Adipocyte (in vitro differentiated cells): Measurements from ENCODE around the gene TRIM71.

ENCODE experiments used
- DNase-seq: peaks from one replicate; pipeline ENCODE4 v3.0.0-alpha.2; 2015; ENCODE audit warnings: low read depth
- H3K27me3 ChIP-seq: replicated peaks from 2 replicates; pipeline ENCODE4 v1.7.0; 2013; ENCODE audit warnings: mild to moderate bottlenecking, low read length, moderate library complexity; ENCODE audit not compliant: control insufficient read depth, insufficient read depth
- H3K36me3 ChIP-seq: 2 replicates; pipeline ENCODE4 v1.7.0; 2013; ENCODE audit warnings: low read length, mild to moderate bottlenecking, moderate library complexity; ENCODE audit not compliant: control insufficient read depth, insufficient read depth, severe bottlenecking
- H3K4me1 ChIP-seq: 2 replicates; pipeline ENCODE4 v1.7.0; 2013; ENCODE audit warnings: mild to moderate bottlenecking, low read length, moderate library complexity; ENCODE audit not compliant: control insufficient read depth, insufficient read depth
- H3K4me3 ChIP-seq: 2 replicates; pipeline ENCODE4 v1.7.0; 2013; ENCODE audit warnings: mild to moderate bottlenecking, low read length, moderate library complexity
- H3K9ac ChIP-seq: 2 replicates; pipeline ENCODE4 v1.7.0; 2013; ENCODE audit warnings: mild to moderate bottlenecking, low read length, moderate library complexity
- H3K9me3 ChIP-seq: 2 replicates; pipeline ENCODE4 v1.7.0; 2013; ENCODE audit warnings: mild to moderate bottlenecking, low read length, moderate library complexity; ENCODE audit not compliant: control insufficient read depth

The TRIM71 gene

DNA sequence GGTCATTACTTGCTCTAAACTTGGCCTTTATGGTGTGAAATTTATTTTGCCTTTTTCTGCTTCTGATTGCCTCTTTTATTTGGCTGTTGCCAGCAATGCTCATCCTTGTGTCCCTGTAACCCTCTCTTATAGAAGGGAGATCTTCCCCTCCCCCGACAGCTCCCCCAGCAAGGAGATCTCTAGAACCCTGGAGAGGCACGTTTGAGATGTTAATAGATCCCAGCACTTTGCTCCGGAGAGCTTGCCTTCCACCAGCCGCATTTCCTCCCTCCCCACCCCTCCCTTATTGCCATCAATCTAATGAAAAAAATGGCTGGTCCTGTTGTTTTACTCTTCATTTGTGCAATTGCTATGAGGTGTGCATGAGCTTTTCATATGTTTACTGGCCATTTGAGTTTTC, 18.2 kb downstream of the TRIM71 start:
- Histone ChIP-seq H3K27me3 (peaks cover 26% of the 10 kb centered on the region), H3K9ac (no peak overlapping the region), H3K4me3 (no peak overlapping the region), H3K9me3 (no peaks in the 10 kb centered on the region), H3K4me1 (no peaks in the 10 kb centered on the region), H3K36me3 (no peaks in the 10 kb centered on the region)
- no peak for DNase-seq

DNA sequence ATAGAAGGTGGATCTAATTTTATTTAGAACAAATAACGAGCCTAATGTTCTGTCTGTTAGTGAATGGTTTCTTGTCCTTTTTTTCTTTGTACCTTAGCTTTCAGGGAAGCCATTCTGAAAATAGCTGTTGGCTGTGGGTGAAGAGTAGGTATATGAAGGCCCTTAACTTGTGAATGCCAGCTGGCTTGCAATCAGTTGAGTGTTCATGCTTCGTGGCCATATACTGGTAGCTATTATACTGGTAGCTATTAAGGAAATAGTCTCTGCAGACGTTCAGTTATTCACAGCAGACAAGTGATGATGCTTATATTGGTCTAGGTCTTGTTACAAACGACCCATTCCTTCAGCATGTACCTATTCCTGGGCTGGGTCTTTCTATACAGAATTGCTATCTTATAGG, 18.8 kb downstream of the TRIM71 start:
- H3K36me3 ChIP-seq = no peaks in the 10 kb centered on the region
- no peaks in the 10 kb centered on the region for H3K4me1 ChIP-seq
- H3K9me3 ChIP-seq = no peaks in the 10 kb centered on the region
- no peak overlapping the region for H3K4me3 ChIP-seq
- DNase-seq = no peak
- no peak overlapping the region for H3K9ac ChIP-seq
- H3K27me3 ChIP-seq = peaks cover 26% of the 10 kb centered on the region

DNA sequence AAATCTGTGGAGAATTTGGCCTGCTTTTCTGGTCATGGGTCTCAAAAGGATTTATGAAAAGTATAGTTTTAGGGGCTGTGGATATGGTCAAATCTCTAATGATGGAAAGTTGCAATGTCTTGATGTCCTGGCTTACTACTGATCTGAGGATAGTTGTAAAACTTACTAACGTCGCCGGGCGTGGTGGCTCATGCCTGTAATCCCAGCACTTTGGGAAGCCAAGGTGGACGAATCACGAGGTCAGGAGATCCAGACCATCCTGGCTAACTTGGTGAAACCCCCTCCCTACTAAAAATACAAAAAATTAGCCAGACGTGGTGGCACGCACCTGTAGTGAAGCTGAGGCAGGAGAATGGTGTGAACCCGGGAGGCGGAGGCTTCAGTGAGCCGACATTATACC, 19.6 kb downstream of the TRIM71 start:
- no peak overlapping the region for H3K4me3 ChIP-seq
- H3K9ac ChIP-seq = no peak overlapping the region
- no peaks in the 10 kb centered on the region for H3K9me3 ChIP-seq
- peaks cover 6% of the 10 kb centered on the region for H3K4me1 ChIP-seq
- no peak for DNase-seq
- peaks cover 26% of the 10 kb centered on the region for H3K27me3 ChIP-seq
- no peaks in the 10 kb centered on the region for H3K36me3 ChIP-seq

DNA sequence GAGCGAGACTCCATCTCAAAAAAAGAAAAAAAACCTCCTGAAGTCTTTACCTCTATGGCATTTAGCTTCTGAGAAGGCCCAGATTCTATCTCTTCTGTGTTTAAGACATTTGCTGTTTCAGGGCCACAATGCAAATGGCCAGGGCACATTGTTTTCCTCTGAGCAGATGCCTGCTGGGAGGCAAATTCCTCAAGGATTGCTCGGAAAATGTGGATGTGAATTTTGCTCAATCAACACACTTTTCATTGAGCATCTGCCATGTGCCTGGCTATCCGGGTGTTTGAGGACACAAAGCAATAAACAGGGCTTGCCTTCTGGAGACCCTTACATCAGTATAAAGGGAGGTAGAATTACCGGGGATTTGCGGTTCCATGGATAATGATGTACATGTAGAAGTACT, 20.0 kb downstream of the TRIM71 start:
- H3K36me3 ChIP-seq = no peaks in the 10 kb centered on the region
- no peaks in the 10 kb centered on the region for H3K9me3 ChIP-seq
- peaks cover 26% of the 10 kb centered on the region for H3K27me3 ChIP-seq
- peaks cover 11% of the 10 kb centered on the region for H3K4me1 ChIP-seq
- H3K4me3 ChIP-seq = no peak overlapping the region
- no peak for DNase-seq
- no peak overlapping the region for H3K9ac ChIP-seq

DNA sequence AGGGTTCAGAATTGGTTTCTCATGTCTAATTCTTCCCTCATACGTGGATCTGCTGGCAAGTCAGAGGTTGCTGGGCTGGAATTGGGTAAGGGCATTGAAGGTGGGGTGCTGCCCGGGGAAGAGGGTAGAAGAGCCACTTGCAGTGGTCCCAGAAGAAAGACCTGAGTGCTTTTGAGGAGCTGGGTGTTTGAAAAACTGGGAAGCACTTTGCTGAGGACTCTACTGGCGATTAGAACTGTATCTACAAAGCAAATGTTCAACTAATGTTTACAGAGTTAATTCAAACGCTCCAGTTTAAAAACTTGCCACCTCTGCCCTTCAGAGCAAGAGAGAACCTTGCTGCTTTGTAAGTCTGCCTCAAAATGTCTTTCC, 21.9 kb downstream of the TRIM71 start:
- no peaks in the 10 kb centered on the region for H3K36me3 ChIP-seq
- H3K4me3 ChIP-seq = no peak overlapping the region
- peaks cover 17% of the 10 kb centered on the region for H3K4me1 ChIP-seq

DNA sequence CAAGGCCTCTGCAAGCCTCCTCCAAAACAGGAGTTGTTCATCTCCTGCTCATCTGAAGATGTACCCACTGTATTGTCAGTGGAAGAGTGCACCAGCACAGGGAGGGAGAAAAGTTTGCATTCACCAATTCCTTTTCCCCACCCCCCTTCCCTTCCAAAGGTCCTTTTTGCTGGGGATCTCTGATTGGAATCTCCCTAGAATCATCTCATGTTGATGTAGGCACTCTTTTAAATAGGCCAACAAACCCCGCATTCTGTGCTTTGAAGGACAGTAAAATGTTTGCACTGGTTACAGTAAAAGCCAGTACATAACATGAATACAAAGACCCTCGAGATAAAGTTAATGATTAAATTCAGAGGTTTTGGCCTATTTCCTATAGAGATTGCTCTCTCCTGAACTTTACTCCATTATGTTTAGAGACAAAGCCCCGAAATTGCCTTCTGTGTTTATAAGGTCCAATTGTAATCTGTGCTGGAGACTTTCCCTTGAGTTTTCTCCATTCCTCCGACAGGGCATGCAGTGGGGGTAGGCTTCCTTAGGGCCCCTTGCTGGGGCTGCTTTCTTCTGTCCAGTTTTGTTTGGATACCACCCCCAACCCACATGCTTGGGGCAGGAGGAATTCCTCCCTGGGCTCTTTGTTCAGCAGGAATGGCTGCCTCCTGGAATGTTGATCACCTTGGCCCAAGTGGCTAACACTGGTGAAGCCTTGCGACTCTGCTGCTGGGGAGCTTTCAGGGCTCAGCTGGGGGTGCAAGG, 22.5 kb downstream of the TRIM71 start:
- no peak overlapping the region for H3K9ac ChIP-seq
- peaks cover 17% of the 10 kb centered on the region for H3K4me1 ChIP-seq

More for the DNA sequence above, 21.9 kb downstream of the TRIM71 start:
- Histone ChIP-seq H3K27me3 (peaks cover 24% of the 10 kb centered on the region), H3K9ac (no peak overlapping the region), H3K9me3 (no peaks in the 10 kb centered on the region)
- no peak for DNase-seq

DNA sequence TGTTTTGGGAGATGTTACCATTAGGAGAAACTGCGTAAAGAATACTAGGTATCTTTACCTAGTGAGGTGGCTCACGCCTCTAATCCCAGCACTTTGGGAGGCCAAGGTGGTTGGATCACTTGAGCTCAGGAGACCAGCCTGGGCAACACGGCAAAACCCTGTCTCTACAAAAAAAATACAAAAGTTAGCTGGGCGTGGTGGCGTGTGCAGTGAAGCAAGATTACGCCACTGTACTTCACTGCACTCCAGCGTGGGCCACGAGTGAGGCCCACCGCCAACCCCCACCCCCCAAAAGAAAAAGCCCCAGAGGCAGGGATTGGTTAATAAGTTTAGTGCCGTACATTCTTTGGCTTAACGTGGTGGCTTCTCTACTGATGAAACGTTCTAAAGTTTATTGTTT, 23.5 kb downstream of the TRIM71 start:
- H3K27me3 ChIP-seq = peaks cover 12% of the 10 kb centered on the region
- H3K9me3 ChIP-seq = no peaks in the 10 kb centered on the region
- no peak for DNase-seq
- H3K4me3 ChIP-seq = no peak overlapping the region
- H3K36me3 ChIP-seq = no peaks in the 10 kb centered on the region
- no peak overlapping the region for H3K9ac ChIP-seq
- H3K4me1 ChIP-seq = peaks cover 17% of the 10 kb centered on the region

More for the DNA sequence above, 22.5 kb downstream of the TRIM71 start:
- Histone ChIP-seq H3K27me3 (peaks cover 22% of the 10 kb centered on the region), H3K9me3 (no peaks in the 10 kb centered on the region), H3K36me3 (no peaks in the 10 kb centered on the region), H3K4me3 (no peak overlapping the region)
- DNase-seq = no peak

DNA sequence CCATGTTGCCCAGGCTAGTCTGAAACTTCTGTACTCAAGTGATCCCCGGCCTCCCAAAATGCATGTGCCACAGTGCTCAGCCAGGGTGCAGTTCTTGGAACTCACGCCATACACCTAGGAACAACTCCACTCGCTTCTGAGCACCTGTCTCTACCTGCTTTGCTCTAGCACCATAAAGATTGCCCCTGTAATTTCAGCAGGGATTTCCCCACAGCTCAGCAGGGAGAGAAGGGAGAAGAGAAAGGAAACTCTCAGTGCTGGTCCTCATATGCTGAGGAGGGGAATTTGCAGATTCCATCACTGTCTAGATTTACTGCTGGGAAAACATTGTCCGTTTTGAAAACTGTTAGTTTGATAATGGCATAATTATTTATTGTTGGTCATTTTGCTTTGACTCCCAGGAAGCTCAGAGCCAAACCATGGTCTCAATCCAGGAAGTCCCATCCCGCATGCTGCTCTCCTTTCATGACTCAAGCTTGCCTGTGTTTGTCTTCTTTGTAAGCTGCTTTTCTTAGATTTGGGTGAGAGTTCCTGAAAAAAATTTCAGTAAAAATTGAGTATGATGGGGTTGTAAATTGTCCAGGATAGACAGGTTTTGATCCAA, 24.2 kb downstream of the TRIM71 start:
- H3K4me3 ChIP-seq = no peak overlapping the region
- no peaks in the 10 kb centered on the region for H3K9me3 ChIP-seq
- H3K4me1 ChIP-seq = peaks cover 17% of the 10 kb centered on the region
- no peaks in the 10 kb centered on the region for H3K36me3 ChIP-seq
- DNase-seq = no peak
- peaks cover 7% of the 10 kb centered on the region for H3K27me3 ChIP-seq
- no peak overlapping the region for H3K9ac ChIP-seq

DNA sequence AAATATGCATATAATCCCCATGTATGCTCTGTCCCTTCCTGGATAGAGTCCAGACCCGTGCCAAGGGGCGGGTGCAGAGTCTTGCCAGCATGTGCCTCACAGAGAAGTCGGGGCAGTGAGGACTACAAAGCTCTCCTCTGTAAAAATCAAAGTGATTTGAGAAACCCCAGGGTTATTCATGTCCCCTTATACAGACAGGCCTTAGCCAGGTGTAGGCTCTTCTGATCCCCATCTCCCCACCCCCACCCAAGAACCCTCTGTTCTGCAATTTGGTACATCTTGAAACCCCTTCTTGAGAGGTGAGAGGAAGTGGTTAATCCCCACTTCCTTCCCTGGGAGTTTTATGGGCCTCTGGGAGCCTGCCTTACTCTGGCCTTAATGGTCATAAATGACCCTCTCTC, 24.7 kb downstream of the TRIM71 start:
- DNase-seq = no peak
- peaks cover 20% of the 10 kb centered on the region for H3K4me1 ChIP-seq
- no peak overlapping the region for H3K4me3 ChIP-seq

DNA sequence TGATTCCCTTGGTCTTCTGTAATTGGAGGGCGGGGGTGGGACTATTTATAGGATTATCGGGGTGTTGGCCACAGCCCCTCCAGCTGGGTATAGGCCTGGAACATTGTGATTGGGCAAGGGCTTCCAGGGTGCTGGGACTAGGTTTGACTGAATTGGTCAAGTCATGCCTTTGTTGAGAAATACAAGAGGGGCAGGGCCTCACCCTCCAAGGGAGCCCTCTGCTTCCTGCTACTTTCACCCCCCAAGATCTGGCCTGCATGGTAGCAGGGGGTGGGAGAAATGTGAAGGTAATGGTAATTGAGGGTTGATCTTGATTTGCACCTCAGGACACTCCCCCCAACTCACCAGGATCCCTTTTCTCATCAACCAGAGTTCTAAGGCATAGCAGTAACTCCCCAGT, 25.2 kb downstream of the TRIM71 start:
- Histone ChIP-seq H3K4me1 (peaks cover 25% of the 10 kb centered on the region), H3K9ac (no peak overlapping the region), H3K36me3 (no peaks in the 10 kb centered on the region), H3K4me3 (no peak overlapping the region), H3K27me3 (peaks cover 7% of the 10 kb centered on the region), H3K9me3 (no peaks in the 10 kb centered on the region)
- DNase-seq = no peak

More for the DNA sequence above, 24.7 kb downstream of the TRIM71 start:
- no peaks in the 10 kb centered on the region for H3K36me3 ChIP-seq
- H3K27me3 ChIP-seq = peaks cover 7% of the 10 kb centered on the region
- no peak overlapping the region for H3K9ac ChIP-seq
- H3K9me3 ChIP-seq = no peaks in the 10 kb centered on the region

DNA sequence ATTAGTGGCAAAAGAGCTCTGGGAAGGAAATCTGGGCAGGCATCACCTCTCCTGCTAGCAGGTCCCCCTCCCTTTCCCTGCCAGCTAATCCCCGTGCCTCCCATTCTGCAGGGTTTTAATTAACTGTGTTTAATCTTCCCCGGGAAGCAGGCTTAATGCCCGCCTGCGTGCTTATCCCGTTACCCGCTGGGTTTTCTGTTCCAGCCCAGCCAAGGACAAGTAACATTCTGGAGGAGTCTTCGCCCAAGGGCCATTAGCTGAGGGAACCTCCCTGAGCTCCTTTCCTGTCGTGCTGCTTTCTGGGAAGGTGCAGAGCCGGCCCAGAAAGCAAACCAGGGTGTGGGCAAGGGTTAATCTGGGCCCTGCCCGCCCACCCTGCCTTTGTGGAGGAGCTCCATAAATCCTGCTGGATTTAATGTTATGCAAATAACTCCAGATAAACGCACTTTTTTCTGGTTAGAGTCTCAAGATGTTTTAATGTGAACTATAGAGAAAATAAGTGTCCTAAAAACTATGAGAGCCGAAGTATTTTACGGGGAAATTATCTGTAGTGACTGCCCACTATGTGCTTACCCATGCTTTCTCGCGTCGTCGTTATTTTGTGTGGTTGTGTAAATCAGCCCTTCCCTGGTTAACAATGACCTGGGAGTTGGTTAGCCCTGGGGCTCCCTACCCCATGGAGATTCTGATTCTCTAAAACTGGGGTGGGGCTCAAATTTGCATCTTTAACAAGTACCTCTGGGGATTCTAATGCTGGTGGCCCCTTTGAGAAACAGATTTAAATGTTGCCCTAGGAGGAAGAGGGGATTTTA, 25.9 kb downstream of the TRIM71 start:
- DNase-seq = no peak

More for the DNA sequence above, 25.9 kb downstream of the TRIM71 start:
- H3K9ac ChIP-seq = no peak overlapping the region
- peaks cover 7% of the 10 kb centered on the region for H3K27me3 ChIP-seq
- no peak overlapping the region for H3K4me3 ChIP-seq
- H3K36me3 ChIP-seq = no peaks in the 10 kb centered on the region
- H3K4me1 ChIP-seq = peaks cover 32% of the 10 kb centered on the region
- H3K9me3 ChIP-seq = no peaks in the 10 kb centered on the region
